ENCODE data around the gene KRT16. TPM values are rescaled to one million over a fixed set of nuclear protein-coding genes. Genes with fewer than 3 reads are reported as not detected.
"Not testable (repeated sequence)": the region's sequence is repeated elsewhere in the genome, so short reads cannot be mapped to it uniquely, and the experiment has no call there.

Gene KRT16
- total RNA-seq, 1 donor from 2014 or later: not detected

DNA sequence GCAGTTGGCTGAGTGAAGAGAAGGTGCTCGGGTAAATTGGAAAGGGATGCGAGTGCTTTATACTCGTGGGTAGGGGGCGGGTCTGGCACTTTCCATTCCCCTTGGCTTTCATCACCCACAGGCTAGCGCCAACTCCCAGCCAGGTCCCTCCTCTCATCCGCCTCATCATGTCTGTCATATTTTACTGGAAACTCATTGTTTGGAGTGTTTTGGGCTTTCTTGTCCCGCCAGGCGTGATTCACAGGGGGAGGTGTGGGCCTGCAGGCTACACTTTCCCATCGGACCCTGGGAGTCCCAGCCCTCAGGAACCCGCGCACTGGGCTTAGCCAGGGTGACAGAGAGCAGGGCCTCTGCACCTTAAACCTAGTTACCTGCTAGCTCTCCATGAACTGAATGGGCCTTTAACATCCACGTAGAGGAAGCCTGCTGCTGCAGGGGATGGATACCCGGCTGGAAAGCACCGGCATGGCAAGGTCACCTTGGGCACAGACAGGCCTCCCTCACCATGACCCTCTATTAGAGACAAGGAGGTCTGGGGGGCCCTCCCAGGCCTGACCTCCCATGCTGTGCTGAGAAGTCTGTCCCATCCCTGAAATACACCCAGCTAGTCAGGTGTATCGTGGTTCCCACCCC, 25.6 kb downstream of the KRT16 start, which contains the start of gene KRT14:
TSS of gene KRT14 (minus strand) at position 33 of the 633 bp plus-strand sequence. CDS start 61 bp downstream, outside the sequence.
- intact Hi-C loops (cut with micrococcal nuclease): no loop called here
- Mint-ChIP-seq H3K36me3 (ENCODE audit: low read depth) (no peaks in the 10 kb centered on the region), H3K4me1 (ENCODE audit: low read depth) (no peaks in the 10 kb centered on the region), H3K9me3 (no peaks in the 10 kb centered on the region), H3K27me3 (ENCODE audit: low read depth) (no peaks in the 10 kb centered on the region), H3K4me3 (ENCODE audit: low read depth) (no peak within 1 kb of the TSS), H3K27ac (no peak within 1 kb of the TSS)
- DNase-seq (ENCODE audit: low spot score): no peak

DNA sequence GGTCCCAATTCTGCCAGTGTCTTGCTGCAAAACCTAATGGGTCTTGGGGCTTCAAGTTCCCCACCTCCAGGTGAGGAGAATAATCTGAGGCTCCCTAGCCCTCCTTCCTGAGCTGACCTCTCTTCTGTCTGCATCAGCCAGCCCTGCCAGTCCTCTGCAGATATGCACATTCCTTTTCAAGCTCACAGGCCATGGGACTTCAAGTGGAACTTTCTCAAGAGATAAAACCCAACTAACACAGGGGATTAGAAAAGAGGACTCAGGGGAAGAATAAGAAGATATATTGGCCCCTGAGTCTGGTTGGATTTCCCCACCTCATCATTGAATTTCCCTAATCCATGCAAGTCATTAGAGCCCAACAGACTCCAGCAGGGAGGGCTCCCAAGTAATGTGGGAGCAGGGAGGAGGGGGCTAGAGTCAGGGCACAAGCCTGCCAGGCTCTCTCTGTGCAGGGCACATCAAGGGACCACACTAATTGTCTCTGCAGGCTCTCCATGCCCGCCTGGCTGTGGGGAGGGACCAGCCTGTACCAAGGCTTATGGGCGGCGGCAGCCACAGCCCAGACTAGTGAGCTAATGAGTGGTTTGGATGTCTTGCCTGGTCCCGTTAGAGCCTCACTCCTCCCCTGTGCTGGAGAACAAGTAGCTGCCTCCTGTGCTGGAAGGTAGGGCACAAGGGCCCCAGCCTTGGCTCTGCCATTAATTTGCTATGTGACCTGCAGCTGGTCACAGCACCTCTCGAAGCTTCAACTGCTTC, 27.1 kb downstream of the KRT16 start:
- Mint-ChIP-seq H3K4me3 (ENCODE audit: low read depth) (no peak overlapping the region), H3K9me3 (no peaks in the 10 kb centered on the region), H3K36me3 (ENCODE audit: low read depth) (no peaks in the 10 kb centered on the region), H3K27ac (no peak overlapping the region), H3K4me1 (ENCODE audit: low read depth) (no peaks in the 10 kb centered on the region), H3K27me3 (ENCODE audit: low read depth) (peaks cover 6% of the 10 kb centered on the region)
- no peak for DNase-seq (ENCODE audit: low spot score)
- intact Hi-C loops (cut with micrococcal nuclease): no loop called here

DNA sequence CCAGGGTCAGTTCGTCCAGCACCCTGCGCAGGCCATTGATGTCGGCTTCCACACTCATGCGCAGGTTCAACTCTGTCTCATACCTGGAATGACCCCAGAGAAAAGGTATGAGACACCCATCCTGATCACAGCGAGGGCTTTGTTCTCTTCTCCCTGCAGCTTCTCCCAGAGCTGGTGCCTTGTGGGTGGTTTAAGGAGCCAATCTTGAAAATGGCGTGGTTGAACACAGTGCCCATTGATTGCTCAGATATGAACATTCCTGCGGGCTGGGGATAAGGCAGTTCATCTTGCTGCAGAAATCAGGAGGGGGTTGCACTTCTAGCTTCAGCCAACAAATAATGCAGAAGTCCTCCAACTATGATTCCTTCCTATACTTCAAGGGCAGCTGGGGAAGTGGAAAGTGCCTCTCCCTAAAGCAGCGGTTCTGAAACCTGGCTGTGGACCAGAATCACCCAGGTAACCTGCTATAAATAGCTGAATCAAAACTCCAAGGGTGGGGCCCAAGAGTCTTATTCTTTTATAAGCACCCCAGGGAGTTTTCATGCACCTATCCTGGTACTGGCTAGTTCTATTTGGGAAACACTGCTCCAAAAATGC, 28.1 kb downstream of the KRT16 start:
- H3K9me3 Mint-ChIP-seq; intact Hi-C loops (cut with micrococcal nuclease); DNase-seq (ENCODE audit: low spot score); H3K27me3 Mint-ChIP-seq (ENCODE audit: low read depth); H3K4me1 Mint-ChIP-seq (ENCODE audit: low read depth); H3K4me3 Mint-ChIP-seq (ENCODE audit: low read depth); H3K36me3 Mint-ChIP-seq (ENCODE audit: low read depth); H3K27ac Mint-ChIP-seq: not testable (repeated sequence)

DNA sequence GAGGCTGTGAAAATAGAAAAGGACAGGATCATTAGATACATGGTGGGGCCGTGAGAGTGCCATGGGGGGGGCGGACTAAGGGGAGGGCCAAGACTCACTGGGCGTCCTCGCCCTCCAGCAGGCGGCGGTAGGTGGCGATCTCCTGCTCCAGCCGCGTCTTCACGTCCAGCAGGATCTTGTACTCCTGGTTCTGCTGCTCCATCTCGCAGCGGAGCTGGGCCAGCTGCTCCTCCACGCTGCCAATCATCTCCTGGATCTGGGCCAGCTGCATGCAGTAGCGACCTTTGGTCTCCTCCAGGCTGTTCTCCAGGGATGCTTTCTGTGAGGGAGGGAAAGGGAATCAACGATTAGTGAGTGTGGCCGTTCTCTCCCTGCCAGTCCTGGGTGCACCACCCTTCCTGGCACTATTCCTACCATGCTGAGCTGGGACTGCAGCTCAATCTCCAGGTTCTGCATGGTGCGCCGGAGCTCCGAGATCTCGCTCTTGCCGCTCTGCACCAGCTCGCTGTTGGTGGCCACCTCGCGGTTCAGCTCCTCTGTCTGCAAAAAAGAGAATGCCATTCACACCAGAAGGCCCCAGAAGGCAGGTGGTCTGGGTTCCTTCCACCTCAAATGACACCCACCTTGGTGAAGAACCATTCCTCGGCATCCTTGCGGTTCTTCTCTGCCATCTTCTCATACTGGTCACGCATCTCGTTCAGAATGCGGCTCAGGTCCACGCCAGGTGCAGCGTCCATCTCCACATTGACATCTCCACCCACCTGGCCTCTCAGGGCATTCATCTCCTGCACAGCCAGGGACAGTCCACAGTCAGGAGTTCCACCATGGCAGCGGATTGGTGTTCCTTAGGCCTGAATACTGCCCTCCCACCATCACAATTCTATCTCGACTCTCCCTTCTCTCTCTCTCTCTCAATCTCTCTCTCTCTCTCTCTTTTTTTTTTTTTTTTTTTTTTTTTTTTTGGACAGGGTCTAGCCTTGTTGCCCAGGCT, 29.1 kb downstream of the KRT16 start:
- intact Hi-C loops (cut with micrococcal nuclease): no loop called here
- Mint-ChIP-seq H3K4me3 (ENCODE audit: low read depth) (no peak overlapping the region), H3K27me3 (ENCODE audit: low read depth) (peaks cover 10% of the 10 kb centered on the region), H3K4me1 (ENCODE audit: low read depth) (no peaks in the 10 kb centered on the region), H3K9me3 (no peaks in the 10 kb centered on the region), H3K27ac (no peak overlapping the region), H3K36me3 (ENCODE audit: low read depth) (no peaks in the 10 kb centered on the region)
- DNase-seq (ENCODE audit: low spot score): no peak

DNA sequence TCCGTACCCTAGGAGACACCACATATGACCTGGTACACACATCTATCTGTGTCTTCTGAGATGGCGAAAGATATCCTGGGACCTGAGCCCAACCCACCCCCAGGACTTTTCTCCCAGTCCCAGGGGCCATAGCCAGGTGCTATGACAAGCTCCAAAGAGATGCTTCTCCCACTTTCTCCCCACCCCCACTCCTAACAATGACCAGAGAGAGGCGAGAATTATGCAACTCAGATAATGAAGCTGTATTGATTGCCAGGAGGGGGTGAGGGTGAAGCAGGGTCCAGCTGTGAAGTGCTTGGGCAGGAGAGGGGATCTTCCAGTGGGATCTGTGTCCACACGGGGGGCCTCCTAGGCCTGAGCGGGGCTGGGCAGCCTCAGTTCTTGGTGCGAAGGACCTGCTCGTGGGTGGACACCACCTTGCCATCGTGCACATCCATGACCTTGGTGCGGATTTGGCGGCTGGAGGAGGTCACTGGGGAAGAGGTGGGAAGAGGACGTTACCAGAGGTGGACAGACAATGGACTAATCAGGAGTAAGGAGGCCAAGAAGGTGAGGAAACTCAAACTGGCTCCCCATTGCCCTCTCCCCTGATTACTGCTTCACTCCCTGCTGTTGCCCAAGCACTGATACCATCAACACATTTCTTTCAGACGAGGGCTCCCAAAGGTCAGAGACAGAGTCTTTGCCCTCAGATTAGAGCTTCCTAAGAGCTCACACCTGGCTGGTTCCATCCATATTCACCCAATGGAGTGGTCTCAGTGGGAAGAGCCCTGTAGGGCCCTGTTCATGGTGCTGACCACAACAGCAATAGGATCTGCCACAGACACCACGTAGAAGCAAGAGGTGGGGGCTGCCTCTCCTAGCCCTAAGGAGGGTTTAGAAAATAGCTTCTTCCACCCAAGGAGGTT, 30.3 kb downstream of the KRT16 start:
- H3K4me3 Mint-ChIP-seq (ENCODE audit: low read depth); H3K9me3 Mint-ChIP-seq; intact Hi-C loops (cut with micrococcal nuclease); H3K36me3 Mint-ChIP-seq (ENCODE audit: low read depth); H3K4me1 Mint-ChIP-seq (ENCODE audit: low read depth); H3K27ac Mint-ChIP-seq; DNase-seq (ENCODE audit: low spot score): not testable (repeated sequence)
- peaks cover 12% of the 10 kb centered on the region for H3K27me3 Mint-ChIP-seq (ENCODE audit: low read depth)

DNA sequence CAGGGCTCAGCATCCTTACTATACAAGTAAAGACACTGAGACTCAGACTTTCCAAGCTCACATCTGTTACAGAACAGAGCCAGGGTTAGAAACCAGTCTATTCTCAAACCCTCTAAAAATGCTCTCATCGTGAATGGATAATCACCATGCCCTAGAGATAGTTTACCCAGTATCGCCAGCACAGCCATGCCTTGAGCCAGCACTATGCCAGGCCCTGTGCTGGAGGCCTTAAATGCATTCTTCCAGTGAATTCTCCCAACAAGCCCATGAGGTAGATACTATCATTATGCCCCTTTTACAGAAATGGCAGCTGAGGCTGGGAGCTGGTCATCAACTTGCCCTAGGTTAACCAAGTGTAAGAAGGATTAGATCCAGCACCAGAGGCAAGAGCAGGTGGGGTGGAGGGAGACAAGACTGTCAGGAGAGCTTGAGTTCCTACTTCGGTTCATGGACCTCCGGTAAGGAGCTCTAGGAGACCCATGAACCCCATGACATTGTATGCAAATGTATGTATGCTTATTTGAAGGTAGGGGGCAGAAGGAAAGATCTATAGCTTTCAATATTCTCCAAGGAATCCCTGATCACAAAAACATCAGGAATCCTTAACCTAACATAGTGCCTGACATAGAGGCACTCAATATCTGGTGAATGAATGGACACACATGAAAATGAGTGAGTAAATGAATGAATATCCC, 31.1 kb downstream of the KRT16 start:
- DNase-seq (ENCODE audit: low spot score): no peak
- Mint-ChIP-seq H3K9me3 (no peaks in the 10 kb centered on the region), H3K27me3 (ENCODE audit: low read depth) (peaks cover 13% of the 10 kb centered on the region), H3K36me3 (ENCODE audit: low read depth) (no peaks in the 10 kb centered on the region), H3K27ac (no peak overlapping the region), H3K4me3 (ENCODE audit: low read depth) (no peak overlapping the region), H3K4me1 (ENCODE audit: low read depth) (no peaks in the 10 kb centered on the region)
- intact Hi-C loops (cut with micrococcal nuclease): no loop called here

DNA sequence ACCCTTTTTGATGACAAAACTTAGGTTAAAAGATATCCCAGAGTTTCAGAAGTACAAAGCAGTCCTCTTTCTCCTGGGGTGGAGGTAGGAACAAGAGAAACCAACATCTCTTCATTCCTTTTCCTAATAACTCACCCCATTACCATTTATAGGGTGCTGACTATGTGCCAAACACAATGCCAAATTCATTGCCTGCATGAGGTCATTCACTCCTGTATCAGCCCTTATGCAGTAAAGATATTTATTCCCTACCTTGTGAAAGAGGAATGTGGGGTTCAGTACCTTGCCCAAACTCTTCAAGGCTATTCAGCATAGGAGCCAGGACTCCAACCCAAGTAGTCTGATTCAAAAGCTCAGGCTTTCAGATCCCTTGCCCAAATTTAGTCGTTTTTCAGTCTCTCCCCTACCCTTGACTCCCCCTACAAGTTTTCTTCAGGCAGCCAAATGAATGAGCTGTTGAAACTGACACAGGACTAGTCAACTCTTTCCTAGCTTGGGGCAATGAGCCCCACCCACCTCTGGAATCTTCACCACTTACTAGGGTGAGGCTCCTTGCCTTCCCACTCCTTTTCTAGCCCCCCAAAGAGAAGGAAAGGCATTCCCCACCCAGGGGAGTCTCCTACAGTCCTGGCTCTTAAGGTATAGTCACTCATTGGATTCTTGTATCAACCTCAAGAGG, 31.7 kb downstream of the KRT16 start:
- Mint-ChIP-seq H3K9me3 (no peaks in the 10 kb centered on the region), H3K36me3 (ENCODE audit: low read depth) (no peaks in the 10 kb centered on the region), H3K27me3 (ENCODE audit: low read depth) (peaks cover 13% of the 10 kb centered on the region), H3K27ac (no peak overlapping the region), H3K4me1 (ENCODE audit: low read depth) (no peaks in the 10 kb centered on the region), H3K4me3 (ENCODE audit: low read depth) (no peak overlapping the region)
- no peak for DNase-seq (ENCODE audit: low spot score)
- intact Hi-C loops (cut with micrococcal nuclease): no loop called here

DNA sequence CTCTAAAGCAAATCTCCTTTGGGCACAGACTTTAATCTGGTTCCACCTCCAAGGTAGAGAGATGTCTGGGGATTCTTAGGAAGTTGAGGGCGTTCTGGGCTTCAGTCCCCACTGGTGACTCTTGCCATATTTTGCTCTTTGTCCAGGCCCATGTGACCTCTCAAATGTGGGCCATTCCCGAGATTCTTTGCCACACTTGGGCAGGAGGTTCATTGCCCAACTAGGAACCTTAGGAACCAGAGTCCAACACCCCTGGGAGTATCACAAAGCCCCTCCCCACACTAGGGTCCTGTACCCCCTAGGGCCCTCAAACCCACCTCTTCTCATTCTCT, 32.4 kb downstream of the KRT16 start:
- H3K27ac Mint-ChIP-seq: no peak overlapping the region

DNA sequence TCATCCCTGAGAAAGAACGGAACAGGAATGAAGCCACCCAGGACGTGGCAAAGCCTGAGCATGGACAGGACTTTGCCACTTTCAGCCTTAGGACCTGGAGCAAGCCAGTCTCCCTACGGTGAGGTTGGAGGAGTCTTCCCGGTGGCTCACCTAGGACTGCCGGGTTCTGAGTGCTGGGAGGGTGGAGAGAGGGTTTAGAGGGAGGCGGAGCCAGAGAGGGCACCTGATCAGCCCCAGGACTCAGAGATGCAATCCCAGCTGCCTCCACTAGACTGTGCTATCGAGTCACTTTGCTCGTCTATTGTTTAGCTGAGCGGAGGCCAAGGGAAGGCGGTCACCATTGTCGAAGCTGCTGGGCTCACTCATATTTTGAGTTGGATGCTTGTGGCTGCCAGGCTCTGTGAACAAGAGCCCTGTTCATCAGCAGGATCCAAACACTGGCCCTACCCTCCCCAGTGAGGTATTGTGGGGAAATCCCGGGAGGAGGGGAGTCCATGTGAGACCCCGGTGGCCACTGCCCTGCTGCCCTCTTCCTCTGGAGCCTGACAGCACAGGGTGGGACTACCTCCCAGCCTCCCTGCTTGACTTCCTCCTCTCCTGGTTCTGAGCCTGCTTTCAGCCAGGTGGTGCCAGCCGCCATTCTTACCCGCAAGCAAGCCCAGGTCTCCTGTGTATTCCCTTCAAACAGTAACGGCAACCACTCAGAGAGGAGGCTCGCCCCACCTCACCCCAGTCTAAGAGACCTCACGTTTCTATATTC, 32.9 kb downstream of the KRT16 start:
- Mint-ChIP-seq H3K9me3 (no peaks in the 10 kb centered on the region), H3K4me3 (ENCODE audit: low read depth) (no peak overlapping the region), H3K27me3 (ENCODE audit: low read depth) (peaks cover 13% of the 10 kb centered on the region), H3K27ac (no peak overlapping the region), H3K4me1 (ENCODE audit: low read depth) (no peaks in the 10 kb centered on the region), H3K36me3 (ENCODE audit: low read depth) (no peaks in the 10 kb centered on the region)
- peak; percentile 73 for DNase-seq (ENCODE audit: low spot score)
- intact Hi-C loops (cut with micrococcal nuclease): no loop called here

More for the DNA sequence above, 32.4 kb downstream of the KRT16 start:
- no peak overlapping the region for H3K4me3 Mint-ChIP-seq (ENCODE audit: low read depth)
- H3K36me3 Mint-ChIP-seq (ENCODE audit: low read depth): no peaks in the 10 kb centered on the region
- intact Hi-C loops (cut with micrococcal nuclease): no loop called here
- no peaks in the 10 kb centered on the region for H3K9me3 Mint-ChIP-seq
- no peaks in the 10 kb centered on the region for H3K4me1 Mint-ChIP-seq (ENCODE audit: low read depth)
- no peak for DNase-seq (ENCODE audit: low spot score)
- peaks cover 13% of the 10 kb centered on the region for H3K27me3 Mint-ChIP-seq (ENCODE audit: low read depth)

DNA sequence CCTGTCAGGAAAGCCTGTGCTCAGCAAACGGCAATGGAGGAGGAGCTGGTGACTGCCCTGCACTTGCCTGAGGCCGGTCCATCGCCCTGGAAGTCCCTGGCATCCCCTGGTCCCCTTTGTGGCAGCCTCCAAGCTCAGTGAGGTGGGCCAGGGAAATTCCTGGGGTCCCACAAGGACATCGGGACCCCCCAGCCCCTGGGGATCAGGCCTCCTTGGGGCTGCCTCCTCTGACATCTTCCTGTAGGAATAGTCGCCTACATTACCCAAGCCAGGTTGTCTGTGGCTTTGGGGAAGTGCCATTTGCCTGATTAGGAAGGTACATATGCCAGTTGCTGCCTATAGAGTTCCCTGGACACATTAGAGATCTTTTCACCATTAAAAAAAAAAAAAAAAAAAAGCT, 33.6 kb downstream of the KRT16 start:
- Mint-ChIP-seq H3K27ac (no peak overlapping the region), H3K27me3 (ENCODE audit: low read depth) (peaks cover 13% of the 10 kb centered on the region), H3K4me1 (ENCODE audit: low read depth) (no peaks in the 10 kb centered on the region), H3K4me3 (ENCODE audit: low read depth) (no peak overlapping the region), H3K9me3 (no peaks in the 10 kb centered on the region), H3K36me3 (ENCODE audit: low read depth) (no peaks in the 10 kb centered on the region)
- no peak for DNase-seq (ENCODE audit: low spot score)
- intact Hi-C loops (cut with micrococcal nuclease): no loop called here

All from activated T-helper 2 cell treated with anti-CD3 and anti-CD28 coated beads, Interferon-gamma antibody, Interleukin-2, Interleukin-4, amounts not matched to agents 10 μg/mL and 5 μg/mL and 100 μg/mL, durations not matched to agents 14 hours and 24 hours and 36 hours (primary cell).